Measurements from ENCODE around the gene ANKRD17.
"Not testable (repeated sequence)": the region's sequence is repeated elsewhere in the genome, so short reads cannot be mapped to it uniquely, and the experiment has no call there.

The ANKRD17 gene, protein sequence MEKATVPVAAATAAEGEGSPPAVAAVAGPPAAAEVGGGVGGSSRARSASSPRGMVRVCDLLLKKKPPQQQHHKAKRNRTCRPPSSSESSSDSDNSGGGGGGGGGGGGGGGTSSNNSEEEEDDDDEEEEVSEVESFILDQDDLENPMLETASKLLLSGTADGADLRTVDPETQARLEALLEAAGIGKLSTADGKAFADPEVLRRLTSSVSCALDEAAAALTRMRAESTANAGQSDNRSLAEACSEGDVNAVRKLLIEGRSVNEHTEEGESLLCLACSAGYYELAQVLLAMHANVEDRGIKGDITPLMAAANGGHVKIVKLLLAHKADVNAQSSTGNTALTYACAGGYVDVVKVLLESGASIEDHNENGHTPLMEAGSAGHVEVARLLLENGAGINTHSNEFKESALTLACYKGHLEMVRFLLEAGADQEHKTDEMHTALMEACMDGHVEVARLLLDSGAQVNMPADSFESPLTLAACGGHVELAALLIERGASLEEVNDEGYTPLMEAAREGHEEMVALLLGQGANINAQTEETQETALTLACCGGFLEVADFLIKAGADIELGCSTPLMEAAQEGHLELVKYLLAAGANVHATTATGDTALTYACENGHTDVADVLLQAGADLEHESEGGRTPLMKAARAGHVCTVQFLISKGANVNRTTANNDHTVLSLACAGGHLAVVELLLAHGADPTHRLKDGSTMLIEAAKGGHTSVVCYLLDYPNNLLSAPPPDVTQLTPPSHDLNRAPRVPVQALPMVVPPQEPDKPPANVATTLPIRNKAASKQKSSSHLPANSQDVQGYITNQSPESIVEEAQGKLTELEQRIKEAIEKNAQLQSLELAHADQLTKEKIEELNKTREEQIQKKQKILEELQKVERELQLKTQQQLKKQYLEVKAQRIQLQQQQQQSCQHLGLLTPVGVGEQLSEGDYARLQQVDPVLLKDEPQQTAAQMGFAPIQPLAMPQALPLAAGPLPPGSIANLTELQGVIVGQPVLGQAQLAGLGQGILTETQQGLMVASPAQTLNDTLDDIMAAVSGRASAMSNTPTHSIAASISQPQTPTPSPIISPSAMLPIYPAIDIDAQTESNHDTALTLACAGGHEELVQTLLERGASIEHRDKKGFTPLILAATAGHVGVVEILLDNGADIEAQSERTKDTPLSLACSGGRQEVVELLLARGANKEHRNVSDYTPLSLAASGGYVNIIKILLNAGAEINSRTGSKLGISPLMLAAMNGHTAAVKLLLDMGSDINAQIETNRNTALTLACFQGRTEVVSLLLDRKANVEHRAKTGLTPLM (N-terminal part only)

GRCh38 chr4:73258686-73259570, at the start of gene ANKRD17:
Gene ANKRD17 (minus strand): TSS chr4:73258798. CDS start chr4:73258668, 130 bp downstream.
- DNase-seq (ENCODE audit: low read depth) = peak; percentile 84

DNA sequence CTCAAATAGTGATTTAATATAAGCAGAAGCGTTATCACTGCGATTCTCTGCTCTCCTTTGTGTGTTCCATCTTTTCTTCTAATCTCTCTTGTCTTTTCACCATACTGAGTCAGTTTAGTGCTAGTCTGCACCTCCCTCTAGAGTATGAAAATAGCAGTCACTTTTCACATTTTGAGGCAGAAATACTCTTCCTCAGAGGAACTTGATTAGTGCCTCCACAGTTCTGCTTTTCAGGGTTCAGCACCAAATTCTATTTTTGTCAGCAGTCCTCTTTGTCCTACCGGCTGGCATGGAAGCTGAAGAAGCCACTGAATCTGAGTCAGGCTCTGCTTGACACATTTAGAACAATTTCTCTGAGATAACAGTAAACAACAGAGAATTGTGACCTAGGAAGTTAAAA, 49.7 kb upstream of the ANKRD17 start:
- no peak for DNase-seq (ENCODE audit: low read depth)

DNA sequence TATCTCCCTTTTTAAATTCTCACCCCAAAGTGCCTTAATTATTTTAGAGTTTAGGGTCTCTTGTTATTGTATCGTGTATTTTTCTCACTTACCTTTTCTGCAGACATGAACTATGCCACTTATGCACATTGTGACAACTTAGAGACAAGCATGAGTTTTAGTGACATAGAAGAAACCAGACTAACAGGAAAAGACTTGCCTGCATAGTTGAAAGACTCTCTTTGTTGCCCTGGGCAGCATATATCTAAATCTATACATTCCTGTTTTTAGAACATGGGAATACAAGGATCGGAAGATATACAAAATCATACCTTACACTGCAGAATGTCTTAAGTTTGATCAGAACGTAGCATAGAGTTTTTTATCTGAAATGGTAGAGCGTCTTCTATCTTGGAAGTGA, 45.1 kb upstream of the ANKRD17 start:
- no peak for DNase-seq (ENCODE audit: low read depth)

- no peak for DNase-seq (ENCODE audit: low read depth)
Measured at GRCh38 chr4:73299548-73300280, 41.1 kb upstream of the ANKRD17 start.

DNA sequence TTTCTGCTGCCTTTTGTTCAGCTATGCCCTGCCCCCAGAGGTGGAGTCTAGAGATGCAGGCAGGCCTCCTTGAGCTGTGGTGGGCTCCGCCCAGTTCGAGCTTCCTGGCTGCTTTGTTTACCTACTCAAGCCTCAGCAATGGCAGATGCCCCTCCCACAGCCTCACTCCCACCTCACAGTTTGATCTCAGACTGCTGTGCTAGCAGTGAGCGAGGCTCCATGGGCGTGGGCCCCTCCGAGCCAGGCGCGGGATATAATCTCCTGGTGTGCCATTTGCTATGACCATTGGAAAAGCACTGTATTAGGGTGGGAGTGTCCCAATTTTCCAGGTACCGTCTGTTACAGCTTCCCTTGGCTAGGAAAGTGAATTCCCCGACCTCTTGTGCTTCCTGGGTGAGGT, 34.1 kb upstream of the ANKRD17 start:
- not testable (repeated sequence) for DNase-seq (ENCODE audit: low read depth)

DNA sequence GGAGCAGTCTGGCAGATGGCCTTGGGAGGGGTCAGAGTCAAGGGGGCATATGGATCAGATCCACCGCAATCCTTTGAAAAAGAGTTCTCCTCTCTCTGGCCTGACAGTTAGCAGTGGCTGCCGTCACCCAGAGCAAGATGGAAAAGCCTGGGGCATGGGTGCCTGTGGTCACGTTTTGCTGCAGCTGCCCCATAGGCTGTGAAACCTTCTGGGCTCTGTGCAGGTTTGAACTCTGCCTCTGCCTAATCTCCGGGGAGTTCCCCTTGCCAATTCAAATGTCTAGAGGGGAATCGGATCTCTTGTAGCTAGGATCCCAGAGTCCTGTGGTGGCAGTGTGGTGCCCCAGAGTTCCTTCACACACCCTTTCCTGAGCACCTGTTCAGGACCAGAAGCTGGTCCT, 23.4 kb upstream of the ANKRD17 start:
- no peak for DNase-seq (ENCODE audit: low read depth)

DNA sequence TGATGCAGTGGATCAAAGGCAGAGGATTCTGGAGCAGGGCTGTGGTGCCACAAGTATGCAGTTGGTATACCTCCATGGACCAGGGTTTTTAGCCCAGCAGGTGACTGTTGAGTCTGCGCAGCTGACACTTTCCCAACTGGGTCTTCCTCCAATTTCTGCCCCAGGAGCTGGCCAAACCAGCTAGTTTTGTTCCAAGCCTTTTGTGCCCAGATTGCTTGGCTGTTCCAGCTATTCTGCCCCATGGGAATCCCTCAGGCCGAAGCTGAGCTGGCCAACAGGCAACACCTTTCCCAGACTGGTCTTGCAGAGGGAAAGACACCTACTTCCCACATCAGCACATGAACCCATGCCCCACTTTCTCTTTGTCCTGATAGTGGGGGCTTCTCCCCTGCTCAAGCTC, 22.8 kb upstream of the ANKRD17 start:
- DNase-seq (ENCODE audit: low read depth) = no peak

DNA sequence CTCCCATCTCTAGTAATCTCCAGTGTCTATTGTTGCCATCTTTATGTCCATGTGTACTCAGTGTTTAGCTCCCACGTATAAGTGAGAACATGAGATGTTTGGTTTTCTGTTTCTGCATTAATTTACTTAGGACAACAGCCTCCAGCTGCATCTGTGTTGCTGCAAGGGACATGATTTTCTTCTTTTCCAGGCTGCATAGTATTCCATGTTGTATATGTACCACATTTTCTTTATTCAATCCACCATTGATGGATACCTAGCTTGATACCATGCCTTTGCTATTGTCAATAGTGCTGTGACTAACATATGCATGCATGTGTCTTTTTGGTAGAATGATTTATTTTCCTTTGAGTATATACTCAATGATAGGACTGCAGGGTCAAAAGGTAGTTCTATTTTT, 18.6 kb upstream of the ANKRD17 start:
- no peak for DNase-seq (ENCODE audit: low read depth)

- no peak for DNase-seq (ENCODE audit: low read depth)
Measured at GRCh38 chr4:73275318-73275654, 16.7 kb upstream of the ANKRD17 start.

DNA sequence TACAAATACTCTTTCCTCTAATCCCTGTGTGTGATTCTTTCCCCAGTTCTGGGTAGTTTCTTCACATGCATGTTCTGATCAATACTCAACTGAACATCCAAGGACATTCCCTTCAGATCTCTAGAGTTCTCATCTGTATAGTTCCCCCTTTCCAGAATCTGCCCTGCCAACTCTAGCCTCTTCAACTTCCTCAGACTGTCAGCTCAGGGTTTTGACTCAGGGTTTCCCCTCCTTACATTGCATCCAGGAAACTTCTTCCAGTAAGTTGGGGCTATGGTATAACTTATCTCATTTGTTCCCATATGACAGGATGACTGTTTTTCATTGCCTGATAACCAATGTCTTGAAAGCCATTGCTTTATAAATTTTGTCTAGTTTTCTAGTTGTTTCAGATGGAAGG, 14.2 kb upstream of the ANKRD17 start:
- no peak for DNase-seq (ENCODE audit: low read depth)

- DNase-seq (ENCODE audit: low read depth) = no peak
Measured at GRCh38 chr4:73267050-73267449, 8.5 kb upstream of the ANKRD17 start.

GRCh38 chr4:73259571-73260090, 1.0 kb upstream of the ANKRD17 start:
- DNase-seq (ENCODE audit: low read depth) = no peak

- DNase-seq (ENCODE audit: low read depth) = no peak
Measured at GRCh38 chr4:73258436-73258685, 237 bp downstream of the ANKRD17 start.

GRCh38 chr4:73257651-73258435, 755 bp downstream of the ANKRD17 start:
- no peak for DNase-seq (ENCODE audit: low read depth)

DNA sequence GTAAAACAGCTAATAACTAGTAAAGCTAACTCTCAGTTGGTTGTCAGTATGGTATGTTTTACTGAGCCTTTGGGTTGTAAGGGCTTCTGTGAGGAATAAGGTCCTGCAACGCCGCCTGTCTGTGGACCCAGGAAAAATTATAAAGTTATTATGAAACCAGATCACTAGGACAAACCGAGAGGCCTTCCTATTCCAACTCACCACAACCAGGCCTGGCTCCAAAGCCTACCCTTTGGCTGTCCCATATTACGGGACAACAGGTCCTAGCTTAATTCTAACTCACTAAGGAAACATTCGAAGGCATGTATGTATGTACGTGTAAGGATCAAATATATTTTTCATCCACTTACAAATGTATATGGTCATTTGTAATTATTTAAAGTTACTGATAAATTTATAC, 1.4 kb downstream of the ANKRD17 start:
- peak; percentile 24 for DNase-seq (ENCODE audit: low read depth)

DNA sequence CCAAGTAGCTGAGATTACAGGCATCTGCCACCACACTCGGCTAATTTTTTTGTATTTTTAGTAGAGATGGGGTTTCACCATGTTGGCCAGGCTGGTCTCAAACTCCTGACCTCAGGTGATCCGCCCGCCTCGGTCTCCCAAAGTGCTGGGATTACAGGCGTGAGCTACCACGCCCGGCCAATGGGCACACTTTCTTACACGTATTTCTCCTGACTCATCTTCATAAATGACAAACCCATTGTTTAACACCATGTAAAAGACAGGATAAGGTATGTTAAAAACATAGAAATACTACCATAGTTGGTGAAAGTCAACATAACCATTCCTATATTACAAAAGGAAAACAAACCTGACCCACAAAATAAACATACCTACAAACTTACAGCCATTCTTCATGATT, 2.8 kb downstream of the ANKRD17 start:
- DNase-seq (ENCODE audit: low read depth) = not testable (repeated sequence)

DNA sequence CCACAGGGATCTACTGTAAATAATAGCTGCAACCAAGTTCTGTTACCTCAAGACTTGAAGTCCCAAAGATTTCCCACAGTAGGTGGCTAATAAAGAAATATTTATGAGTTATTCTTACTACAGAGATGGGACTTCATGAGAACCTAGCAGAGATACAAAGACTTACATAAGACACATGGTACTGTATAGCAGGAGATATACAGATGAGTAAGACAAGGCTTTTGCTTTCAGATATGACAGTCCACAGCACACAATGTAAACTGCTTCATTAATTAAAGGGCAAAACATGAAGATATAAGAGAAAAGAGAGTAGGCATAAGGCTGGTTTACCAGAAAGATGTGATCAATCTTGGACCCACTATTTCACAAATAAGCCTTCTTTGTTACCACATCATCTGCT, 6.6 kb downstream of the ANKRD17 start:
- DNase-seq (ENCODE audit: low read depth) = no peak

GRCh38 chr4:73251384-73251783, 7.2 kb downstream of the ANKRD17 start:
- no peak for DNase-seq (ENCODE audit: low read depth)

DNA sequence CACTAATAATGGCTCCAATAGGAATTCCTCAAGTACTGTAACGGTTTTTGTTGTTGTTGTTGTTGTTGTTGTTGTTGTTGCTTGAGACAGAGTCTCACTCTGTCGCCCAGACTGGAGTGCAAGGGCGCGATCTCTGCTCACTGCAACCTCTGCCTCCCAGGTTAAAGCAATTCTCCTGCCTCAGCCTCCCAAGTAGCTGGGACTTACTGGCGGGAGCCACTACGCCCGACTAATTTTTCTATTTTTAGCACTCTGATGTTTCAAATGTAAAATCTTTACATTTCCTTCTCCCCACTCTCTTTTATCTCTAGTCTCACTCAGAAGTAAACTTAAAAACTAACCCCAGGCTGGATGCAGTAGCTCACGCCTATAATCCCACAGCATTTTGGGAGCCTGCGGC, 8.0 kb downstream of the ANKRD17 start:
- DNase-seq (ENCODE audit: low read depth) = no peak

GRCh38 chr4:73248821-73249220, 9.8 kb downstream of the ANKRD17 start:
- DNase-seq (ENCODE audit: low read depth) = no peak
